HG03095 (cell line): ENCODE data around the gene CD180.
A peak's percentile ranks its signal among the peaks of the same experiment; 100 is the strongest.

Experiments
- ATAC-seq: cut with Tn5 transposase; IDR thresholded peaks from one replicate; pipeline ENCODE4 v1.9.1; 2021; ENCODE audit warnings: moderate library complexity; ENCODE audit not compliant: unreplicated experiment

The CD180 gene

DNA sequence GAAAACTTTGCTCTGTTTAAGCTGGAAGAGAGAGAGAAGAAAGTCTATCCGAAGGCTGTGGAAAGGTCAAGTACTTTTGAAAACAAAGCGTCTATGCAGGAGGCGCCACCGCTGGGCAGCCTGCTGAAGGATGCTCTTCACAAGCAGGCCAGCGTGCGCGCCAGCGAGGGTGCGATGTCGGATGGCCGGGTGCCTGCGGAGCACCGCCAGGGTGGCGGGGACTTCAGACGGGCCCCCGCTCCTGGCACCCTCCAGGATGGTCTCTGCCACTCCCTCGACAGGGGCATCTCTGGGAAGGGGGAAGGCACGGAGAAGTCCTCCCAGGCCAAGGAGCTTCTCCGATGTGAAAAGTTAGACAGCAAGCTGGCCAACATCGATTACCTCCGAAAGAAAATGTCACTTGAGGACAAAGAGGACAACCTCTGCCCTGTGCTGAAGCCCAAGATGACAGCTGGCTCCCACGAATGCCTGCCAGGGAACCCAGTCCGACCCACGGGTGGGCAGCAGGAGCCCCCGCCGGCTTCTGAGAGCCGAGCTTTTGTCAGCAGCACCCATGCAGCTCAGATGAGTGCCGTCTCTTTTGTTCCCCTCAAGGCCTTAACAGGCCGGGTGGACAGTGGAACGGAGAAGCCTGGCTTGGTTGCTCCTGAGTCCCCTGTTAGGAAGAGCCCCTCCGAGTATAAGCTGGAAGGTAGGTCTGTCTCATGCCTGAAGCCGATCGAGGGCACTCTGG lies 32.6 kb downstream of the CD180 start:
- no peak for ATAC-seq

DNA sequence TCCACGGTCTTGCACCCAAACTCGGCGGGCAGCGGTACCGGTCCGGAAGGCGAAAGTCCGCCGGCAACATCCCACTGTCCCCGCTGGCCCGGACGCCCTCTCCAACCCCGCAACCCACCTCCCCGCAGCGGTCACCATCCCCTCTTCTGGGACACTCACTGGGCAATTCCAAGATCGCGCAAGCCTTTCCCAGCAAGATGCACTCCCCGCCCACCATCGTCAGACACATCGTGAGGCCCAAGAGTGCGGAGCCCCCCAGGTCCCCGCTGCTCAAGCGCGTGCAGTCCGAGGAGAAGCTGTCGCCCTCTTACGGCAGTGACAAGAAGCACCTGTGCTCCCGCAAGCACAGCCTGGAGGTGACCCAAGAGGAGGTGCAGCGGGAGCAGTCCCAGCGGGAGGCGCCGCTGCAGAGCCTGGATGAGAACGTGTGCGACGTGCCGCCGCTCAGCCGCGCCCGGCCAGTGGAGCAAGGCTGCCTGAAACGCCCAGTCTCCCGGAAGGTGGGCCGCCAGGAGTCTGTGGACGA lies 33.3 kb downstream of the CD180 start:
- ATAC-seq = no peak

DNA sequence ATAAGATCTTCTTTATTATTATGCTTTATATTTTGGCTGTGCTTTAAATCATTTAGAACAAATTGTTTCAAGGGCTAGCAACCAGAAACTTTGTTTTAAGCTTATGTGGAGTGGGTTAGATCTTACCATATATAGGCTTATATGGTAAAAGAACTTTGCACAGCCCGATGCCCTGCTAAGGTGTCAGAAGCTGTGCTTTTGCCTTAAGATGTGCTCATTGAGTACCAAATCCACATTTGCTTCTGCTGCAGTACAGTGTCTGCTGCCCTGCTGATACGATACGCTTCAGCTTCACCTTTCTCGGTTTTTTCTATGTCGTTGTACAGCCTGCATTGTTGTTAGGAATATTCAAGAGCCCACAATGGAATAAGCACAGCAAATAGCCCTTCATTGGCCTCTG lies 34.8 kb downstream of the CD180 start:
- no peak for ATAC-seq

DNA sequence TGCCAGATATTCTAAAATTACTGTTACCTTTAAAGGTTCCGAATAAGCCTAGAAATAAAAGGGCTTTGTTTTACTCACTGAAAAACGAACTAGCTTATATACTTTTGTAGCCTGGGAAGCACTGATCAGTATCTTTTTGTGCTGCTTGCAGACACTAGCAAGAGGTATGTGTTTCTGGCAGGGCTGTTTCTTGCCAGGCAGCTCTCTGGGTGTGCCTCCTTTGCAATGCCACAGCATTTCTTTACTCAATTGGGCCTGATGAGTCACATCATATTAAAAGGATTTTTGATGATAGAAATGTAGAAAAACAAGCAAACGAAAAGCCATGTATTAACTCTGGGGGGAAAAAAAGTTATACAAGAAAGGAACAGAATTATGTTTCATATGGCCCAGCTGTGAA lies 35.6 kb downstream of the CD180 start:
- ATAC-seq = no peak

DNA sequence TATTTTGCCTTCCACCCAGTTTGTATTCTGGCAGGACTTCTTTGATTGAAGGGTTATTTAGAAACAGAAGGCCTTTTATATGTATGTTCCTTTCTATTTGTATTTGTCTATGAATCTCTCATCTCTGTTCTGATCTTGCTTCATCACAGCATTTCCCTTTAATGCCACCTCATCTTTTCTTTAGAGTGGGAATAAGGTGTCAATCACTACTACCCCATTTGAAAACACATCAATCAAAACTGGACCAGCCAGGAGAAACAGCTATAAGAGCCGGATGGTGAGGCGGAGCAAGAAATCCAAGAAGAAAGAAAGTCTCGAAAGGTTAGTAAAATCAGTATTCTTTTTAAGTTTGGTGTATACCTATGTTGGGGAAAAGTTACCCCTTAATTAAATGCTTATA lies 36.3 kb downstream of the CD180 start:
- no peak for ATAC-seq

DNA sequence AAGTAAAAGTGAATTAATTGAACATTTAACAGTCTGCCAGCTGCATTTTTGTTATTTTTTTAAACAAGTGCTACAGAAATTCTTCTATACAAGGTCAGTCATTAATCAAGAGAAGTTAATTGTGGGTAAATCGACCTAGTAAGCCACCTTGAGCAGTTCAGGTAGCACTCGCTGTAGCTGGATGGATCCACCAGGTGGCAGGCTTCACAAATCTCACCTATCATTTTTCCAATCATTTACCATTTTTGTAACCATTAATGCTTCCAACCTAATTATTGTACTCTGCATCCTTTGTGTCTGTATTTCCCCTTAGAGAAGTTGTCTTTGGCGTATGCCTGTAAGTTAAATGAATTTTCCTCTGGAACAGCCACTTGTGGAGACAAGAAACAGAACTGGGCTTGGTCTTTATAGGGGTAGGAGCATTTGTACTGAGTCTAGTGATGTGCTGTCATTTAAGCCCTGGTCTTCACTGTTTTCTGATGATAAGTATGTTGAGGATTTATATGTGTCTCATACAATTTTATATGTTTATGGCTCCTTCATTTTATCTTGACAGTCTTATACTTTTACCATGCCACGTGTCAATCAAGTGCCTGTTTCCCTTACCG lies 39.5 kb downstream of the CD180 start:
- peak; percentile 61 for ATAC-seq

DNA sequence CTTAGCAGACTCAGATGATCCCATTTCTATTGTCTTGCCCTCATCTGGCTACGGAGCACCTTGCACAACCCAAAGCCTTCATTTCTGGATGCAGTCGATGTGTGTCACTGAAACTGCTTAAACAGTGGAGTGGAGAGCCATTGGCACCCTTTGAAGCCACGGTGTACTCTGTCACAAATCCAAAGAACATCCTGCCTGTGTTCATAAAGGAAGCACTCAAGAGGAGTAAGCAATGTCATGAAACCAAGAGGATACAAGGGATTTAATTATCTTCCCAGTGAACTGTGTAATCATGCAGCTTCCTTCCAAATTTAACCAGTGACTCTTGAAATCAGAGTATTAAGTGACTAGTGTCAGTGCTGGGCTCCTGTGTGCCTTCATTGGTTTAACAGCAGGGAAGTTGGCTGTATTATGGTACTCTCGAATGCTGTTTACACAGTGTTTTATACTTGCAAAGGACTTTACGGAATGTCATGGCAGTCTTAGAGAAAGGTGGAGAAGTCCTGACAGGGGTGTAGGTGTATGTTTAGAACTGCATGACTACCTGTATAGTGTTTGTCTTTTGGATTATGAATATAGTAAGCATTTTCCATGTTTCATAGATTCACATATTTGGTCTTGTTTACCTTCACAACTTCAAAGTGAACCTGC lies 41.9 kb downstream of the CD180 start:
- no peak for ATAC-seq

DNA sequence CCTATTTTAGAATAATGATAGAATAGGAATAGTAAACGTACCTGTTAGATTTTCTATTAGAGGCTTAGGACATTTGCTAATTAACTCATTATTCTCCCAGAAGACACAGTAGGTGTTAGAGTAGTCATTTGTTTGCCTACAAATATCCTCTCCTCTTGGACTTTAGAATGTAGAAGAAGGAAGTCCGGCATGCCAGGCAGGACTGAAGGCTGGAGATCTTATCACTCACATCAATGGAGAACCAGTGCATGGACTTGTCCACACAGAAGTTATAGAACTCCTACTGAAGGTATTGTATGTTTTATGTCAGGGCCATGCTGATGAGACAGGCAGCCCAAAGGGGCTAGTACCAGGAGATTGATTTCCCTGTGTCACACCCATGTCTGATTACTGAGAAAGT lies 43.3 kb downstream of the CD180 start:
- ATAC-seq = no peak

DNA sequence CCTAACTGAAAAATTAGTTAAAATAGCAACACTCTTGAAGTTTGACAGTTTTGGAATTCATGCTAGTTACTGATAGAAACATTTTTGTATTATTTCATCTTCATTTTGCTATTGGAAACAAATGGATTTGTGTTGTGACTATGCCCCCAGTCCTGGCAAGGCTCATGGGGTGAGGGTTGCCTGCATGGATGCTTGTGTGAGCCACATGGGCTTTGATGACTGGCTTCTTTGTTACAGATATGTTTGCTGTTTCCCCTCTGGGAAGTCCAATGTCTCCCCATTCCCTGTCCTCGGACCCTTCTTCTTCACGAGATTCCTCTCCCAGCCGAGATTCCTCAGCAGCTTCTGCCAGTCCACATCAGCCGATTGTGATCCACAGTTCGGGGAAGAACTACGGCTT lies 44.2 kb downstream of the CD180 start:
- no peak for ATAC-seq

DNA sequence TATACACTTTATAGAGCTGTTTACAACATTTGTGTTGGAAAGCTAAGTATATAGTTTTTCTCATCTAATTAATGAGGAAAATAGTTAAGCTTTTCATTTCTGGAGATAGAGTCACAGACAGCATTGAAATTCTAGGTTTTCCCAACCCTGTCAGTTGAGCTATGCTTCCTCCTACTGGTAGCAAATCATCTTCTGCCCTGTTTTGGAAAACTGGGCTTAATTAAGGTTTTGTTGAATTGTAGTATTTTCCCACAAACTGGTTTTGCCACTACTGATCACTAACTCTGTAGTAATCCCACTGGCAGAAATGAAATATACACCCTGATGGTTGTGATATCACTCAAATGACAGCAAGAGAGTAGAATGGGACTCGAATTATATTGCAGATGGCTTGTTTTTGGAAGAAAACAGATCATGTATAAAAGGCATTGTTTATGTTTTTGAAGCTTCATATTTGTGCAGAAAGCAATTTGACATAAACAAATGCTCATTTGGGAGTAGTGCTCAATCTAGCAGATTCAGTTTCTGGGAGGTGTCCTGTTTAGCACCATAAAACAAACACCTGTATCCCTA lies 46.6 kb downstream of the CD180 start:
- no peak for ATAC-seq

DNA sequence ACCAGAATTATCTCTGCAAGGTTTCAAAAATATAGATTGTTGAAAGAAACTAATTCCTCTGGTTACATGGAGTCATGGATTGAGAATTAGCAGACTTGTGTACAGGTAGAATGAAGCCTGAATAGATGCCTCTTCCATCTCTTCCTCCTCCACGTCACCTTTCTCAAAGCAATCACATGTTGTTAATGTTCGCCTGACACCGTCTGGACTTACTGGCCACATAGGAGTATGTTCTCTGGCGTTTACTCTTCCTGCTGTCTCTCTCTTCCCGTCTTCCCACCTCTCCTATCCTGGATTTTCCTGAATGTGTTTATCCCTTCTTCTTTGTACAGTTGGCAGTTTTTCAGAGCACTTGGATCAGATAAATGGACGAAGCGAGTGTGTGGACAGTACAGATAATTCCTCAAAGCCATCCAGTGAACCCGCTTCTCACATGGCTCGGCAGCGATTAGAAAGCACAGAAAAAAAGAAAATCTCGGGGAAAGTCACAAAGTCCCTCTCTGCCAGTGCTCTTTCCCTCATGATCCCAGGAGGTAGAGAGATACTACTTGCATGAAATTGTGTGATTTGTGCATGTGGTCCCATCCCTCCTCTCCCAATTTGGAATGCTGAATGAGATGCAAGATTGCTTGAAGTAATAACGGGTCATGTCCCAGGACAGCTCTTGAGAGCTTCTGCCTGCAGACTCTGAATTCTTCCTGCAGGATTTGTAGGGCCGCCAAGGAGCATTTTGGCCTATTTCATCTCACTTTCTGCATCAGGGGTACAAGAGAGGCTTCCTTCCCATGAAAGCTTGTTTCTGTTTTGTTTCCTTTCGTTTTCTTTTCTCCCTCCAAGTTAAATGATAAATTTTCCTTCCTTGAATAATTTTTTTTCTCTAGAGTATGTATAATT lies 47.3 kb downstream of the CD180 start:
- no peak for ATAC-seq

DNA sequence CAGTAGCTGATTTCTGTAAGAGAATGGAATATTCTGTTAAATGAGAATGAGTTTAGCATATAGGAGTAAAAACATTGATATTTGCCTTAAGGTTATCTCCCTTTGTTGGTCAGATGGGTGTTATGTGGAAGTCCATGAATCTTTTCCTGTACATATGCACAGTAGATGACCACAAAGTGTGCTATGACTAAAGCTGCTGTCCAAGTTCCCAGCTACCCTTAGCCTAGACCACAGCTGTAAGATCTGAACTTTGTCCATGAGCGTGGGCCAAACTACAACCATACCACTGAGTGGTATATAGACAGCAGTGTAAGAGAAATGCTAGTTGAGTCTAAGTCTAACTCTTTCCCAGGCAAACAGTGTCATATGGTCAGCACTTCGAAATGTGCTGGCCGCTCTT lies 48.8 kb downstream of the CD180 start:
- ATAC-seq = no peak

DNA sequence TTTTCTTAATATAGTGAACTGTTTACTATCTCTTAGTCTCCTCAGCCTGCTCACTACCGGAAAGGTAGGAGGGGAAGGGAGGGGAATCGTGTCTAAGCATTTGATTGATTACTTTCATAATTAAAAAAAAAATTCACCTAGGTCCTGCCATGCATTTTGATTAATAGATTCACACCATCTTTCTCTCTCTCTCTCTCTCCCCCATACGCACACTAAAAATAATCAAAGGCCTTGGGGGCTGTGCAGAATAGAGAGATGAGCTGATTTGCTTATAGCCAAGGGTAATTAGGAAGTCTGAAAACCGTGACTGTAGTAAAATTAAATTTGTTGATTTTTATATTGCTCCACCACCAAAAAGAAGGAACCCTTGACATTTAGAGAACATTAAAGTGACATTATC lies 49.6 kb downstream of the CD180 start:
- ATAC-seq = no peak

DNA sequence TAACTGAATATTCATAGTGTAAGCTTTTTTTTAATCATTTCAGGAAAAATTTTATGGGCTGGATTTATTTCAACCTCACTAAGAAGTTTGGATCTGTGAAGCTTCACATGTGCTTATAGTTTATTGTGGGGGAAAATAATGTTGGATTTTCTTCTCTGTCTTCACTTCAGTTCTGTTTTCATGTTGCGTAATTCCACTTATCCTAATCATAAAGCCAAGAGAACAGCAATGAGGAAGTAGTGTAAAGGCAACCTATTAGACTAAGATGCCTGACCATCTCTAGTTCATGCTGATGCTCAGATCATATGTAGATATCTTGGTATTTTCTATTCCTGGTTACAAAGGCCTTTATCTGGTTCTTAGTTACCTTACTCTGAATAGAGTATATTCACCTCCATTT lies 50.0 kb downstream of the CD180 start:
- ATAC-seq = no peak

DNA sequence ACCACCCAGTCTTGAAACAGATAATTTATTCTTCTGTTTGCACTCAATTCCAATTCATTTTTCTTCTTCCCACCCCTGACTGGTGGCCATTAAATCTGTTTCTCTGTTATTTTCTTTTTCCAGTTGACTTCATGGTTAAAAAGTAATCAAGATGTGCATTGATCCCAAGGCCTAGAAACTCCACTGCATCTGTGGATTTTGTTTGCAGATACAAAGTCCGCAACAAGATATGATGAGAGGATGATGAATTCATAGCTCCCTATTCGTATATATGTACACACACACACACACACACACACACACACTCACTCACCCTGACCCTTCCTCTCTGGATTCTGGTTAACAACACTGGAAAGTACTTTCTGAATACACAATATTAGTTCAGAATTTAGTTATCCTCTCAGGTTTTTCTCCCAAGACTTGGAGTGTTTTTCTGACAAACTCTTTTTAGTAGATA lies 52.4 kb downstream of the CD180 start:
- no peak for ATAC-seq

DNA sequence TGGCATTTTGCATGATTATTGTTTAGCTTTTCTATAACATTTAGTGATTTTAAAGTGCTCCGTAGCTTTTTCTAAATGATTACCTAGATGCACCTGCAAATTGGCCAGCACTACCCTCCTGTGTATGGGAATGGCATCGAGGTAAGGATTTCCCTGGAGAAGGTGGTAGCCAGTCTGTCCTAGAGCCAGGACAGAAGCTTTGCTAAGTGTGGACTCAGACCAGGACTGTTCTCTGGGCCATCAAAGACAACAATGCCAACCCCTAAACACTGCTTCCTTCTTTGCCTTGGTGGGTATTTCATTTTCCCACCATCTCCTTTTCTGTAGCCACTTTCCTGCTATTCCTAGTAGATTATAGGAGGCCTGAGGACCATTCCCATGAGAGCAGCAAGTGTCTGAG lies 53.0 kb downstream of the CD180 start:
- no peak for ATAC-seq

DNA sequence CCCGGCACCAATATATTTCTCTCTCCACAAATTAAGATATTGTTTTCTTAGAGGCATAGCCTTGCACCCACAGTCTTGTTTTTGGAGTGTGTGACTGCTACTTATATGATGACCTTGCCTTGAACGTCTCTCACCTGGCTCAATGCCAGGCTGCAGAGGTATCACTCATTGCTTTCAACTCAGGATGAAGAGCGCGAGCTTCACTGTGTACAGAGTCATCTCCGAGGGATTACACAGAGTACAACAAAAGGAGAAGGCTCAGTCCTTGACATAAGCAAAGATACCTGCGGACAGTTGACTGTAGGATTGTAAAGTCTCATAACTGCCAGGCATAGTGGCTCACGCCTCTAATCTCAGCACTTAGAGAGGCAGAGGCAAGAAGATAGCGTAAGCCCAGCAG lies 53.8 kb downstream of the CD180 start:
- no peak for ATAC-seq

DNA sequence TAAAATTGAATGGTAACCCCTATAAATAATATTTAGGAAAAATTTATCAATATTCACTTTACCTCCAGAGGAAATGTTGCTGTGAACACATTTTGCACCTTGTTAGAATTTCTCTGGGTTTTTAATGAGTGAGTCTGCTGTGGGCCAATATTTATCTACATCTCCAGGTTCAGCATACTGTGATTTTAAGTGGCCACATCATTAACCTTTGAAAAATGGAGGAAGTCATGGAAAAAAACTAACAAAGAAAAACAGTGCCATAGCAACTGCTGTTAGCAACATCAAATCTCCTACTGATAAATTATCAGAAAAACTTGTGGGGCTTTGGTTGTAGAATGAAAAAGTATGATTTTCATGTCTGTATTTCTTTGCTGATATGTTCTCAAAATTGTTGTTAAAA lies 55.0 kb downstream of the CD180 start:
- no peak for ATAC-seq

DNA sequence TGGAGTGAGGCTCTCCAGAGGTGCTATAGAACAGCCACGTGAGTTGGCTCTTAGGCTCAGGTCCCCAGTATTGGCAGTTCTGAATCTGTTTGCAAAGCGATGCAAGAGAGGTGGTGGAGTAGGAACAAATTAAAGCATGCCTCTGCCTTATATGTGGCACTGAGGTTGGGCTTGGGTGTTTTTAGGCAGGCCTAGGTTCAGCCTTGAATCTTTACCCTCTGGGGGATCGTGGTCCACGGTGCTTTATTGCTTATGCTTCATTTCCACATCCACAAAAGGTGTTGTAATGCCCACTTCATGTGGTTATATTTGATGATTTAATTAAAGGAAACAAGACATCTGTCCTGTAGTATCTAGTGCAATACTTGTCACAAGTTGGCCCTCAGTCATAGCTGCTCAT lies 56.2 kb downstream of the CD180 start:
- no peak for ATAC-seq

DNA sequence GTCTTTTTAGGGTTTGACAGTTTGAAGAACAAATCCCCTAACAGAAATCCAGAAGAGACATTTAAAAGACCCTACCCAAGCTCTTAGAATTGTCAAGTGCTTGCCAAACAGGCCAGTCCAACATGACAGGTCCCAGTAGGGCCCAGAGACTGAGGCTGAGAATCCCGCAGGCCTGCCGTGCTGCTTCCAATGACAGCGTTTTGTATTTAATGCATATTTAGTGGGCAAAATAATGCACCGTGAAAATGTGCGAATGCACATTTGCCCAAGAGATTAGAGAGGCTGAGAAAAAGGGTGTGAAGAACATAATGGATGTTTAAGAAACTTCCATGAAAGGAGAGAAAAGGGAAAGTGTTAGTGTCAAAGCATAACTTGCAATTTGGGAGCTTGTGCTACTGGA lies 57.6 kb downstream of the CD180 start:
- ATAC-seq = no peak
